ENCODE data around the gene CDH23.

The CDH23 gene

GRCh38 chr10:71483135-71483534, 86.4 kb downstream of the CDH23 start:
- Histone ChIP-seq H3K4me3 (ENCODE audit: low read length) (no peak overlapping the region), H3K36me3 (ENCODE audit: insufficient read depth, low read depth, low read length) (no peaks in the 10 kb centered on the region), H3K9me3 (ENCODE audit: insufficient read depth, low read depth, low read length) (no peaks in the 10 kb centered on the region; the same call in 1 of the 2 replicates), H3K4me1 (ENCODE audit: insufficient read depth, low read length) (no peaks in the 10 kb centered on the region), H3K27ac (ENCODE audit: low read length) (no peak overlapping the region), H3K27me3 (ENCODE audit: insufficient read depth, low read length) (no peaks in the 10 kb centered on the region; the same call in 1 of the 2 replicates), H3K9ac (ENCODE audit: low read depth, low read length) (no peak overlapping the region)

GRCh38 chr10:71483885-71484751, 87.4 kb downstream of the CDH23 start:
- Histone ChIP-seq H3K27ac (ENCODE audit: low read length) (no peak overlapping the region), H3K9ac (ENCODE audit: low read depth, low read length) (no peak overlapping the region), H3K27me3 (ENCODE audit: insufficient read depth, low read length) (no peaks in the 10 kb centered on the region), H3K36me3 (ENCODE audit: insufficient read depth, low read depth, low read length) (no peaks in the 10 kb centered on the region), H3K9me3 (ENCODE audit: insufficient read depth, low read depth, low read length) (peaks cover 7% of the 10 kb centered on the region), H3K4me1 (ENCODE audit: insufficient read depth, low read length) (no peaks in the 10 kb centered on the region), H3K4me3 (ENCODE audit: low read length) (no peak overlapping the region)

- Histone ChIP-seq H3K4me3 (ENCODE audit: low read length) (no peak overlapping the region), H3K27ac (ENCODE audit: low read length) (no peak overlapping the region), H3K4me1 (ENCODE audit: insufficient read depth, low read length) (no peaks in the 10 kb centered on the region), H3K36me3 (ENCODE audit: insufficient read depth, low read depth, low read length) (no peaks in the 10 kb centered on the region), H3K27me3 (ENCODE audit: insufficient read depth, low read length) (0 out of 2 replicates have a peak, but pooled peaks cover 3% of the 10 kb centered on the region), H3K9me3 (ENCODE audit: insufficient read depth, low read depth, low read length) (peaks cover 14% of the 10 kb centered on the region), H3K9ac (ENCODE audit: low read depth, low read length) (no peak overlapping the region)
These were observed 89.9 kb downstream of the CDH23 start for GRCh38 chr10:71486484-71487114.

- Histone ChIP-seq H3K9me3 (ENCODE audit: insufficient read depth, low read depth, low read length) (peaks cover 14% of the 10 kb centered on the region), H3K36me3 (ENCODE audit: insufficient read depth, low read depth, low read length) (no peaks in the 10 kb centered on the region), H3K9ac (ENCODE audit: low read depth, low read length) (no peak overlapping the region), H3K27ac (ENCODE audit: low read length) (no peak overlapping the region), H3K4me1 (ENCODE audit: insufficient read depth, low read length) (no peaks in the 10 kb centered on the region), H3K27me3 (ENCODE audit: insufficient read depth, low read length) (0 out of 2 replicates have a peak, but pooled peaks cover 6% of the 10 kb centered on the region), H3K4me3 (ENCODE audit: low read length) (no peak overlapping the region)
These were observed 91.0 kb downstream of the CDH23 start for GRCh38 chr10:71487726-71488125.

- Histone ChIP-seq H3K4me3 (ENCODE audit: low read length) (no peak overlapping the region), H3K27ac (ENCODE audit: low read length) (no peak overlapping the region), H3K36me3 (ENCODE audit: insufficient read depth, low read depth, low read length) (no peaks in the 10 kb centered on the region), H3K4me1 (ENCODE audit: insufficient read depth, low read length) (no peaks in the 10 kb centered on the region), H3K9ac (ENCODE audit: low read depth, low read length) (no peak overlapping the region), H3K9me3 (ENCODE audit: insufficient read depth, low read depth, low read length) (peaks cover 14% of the 10 kb centered on the region), H3K27me3 (ENCODE audit: insufficient read depth, low read length) (peaks cover 10% of the 10 kb centered on the region; the same call in 1 of the 2 replicates)
These were observed 92.4 kb downstream of the CDH23 start for GRCh38 chr10:71489077-71489476.

GRCh38 chr10:71492872-71493271, 96.2 kb downstream of the CDH23 start:
- no peak overlapping the region for H3K27ac ChIP-seq (ENCODE audit: low read length)
- H3K27me3 ChIP-seq (ENCODE audit: insufficient read depth, low read length): peaks cover 48% of the 10 kb centered on the region
- H3K9ac ChIP-seq (ENCODE audit: low read depth, low read length): no peak overlapping the region
- H3K4me1 ChIP-seq (ENCODE audit: insufficient read depth, low read length): peaks cover 4% of the 10 kb centered on the region; the same call in 1 of the 2 replicates
- no peaks in the 10 kb centered on the region for H3K36me3 ChIP-seq (ENCODE audit: insufficient read depth, low read depth, low read length)
- H3K4me3 ChIP-seq (ENCODE audit: low read length): no peak overlapping the region
- peaks cover 14% of the 10 kb centered on the region for H3K9me3 ChIP-seq (ENCODE audit: insufficient read depth, low read depth, low read length)

- peaks cover 57% of the 10 kb centered on the region for H3K27me3 ChIP-seq (ENCODE audit: insufficient read depth, low read length)
- H3K9me3 ChIP-seq (ENCODE audit: insufficient read depth, low read depth, low read length): peaks cover 11% of the 10 kb centered on the region; the same call in 1 of the 2 replicates
- H3K9ac ChIP-seq (ENCODE audit: low read depth, low read length): no peak overlapping the region
- H3K36me3 ChIP-seq (ENCODE audit: insufficient read depth, low read depth, low read length): no peaks in the 10 kb centered on the region
- H3K27ac ChIP-seq (ENCODE audit: low read length): no peak overlapping the region
- H3K4me3 ChIP-seq (ENCODE audit: low read length): no peak overlapping the region
- peaks cover 4% of the 10 kb centered on the region; the same call in 1 of the 2 replicates for H3K4me1 ChIP-seq (ENCODE audit: insufficient read depth, low read length)
These were observed 97.0 kb downstream of the CDH23 start for GRCh38 chr10:71493741-71494140.

- Histone ChIP-seq H3K27me3 (ENCODE audit: insufficient read depth, low read length) (peaks cover 63% of the 10 kb centered on the region), H3K9me3 (ENCODE audit: insufficient read depth, low read depth, low read length) (peaks cover 3% of the 10 kb centered on the region; the same call in 1 of the 2 replicates), H3K4me1 (ENCODE audit: insufficient read depth, low read length) (peaks cover 4% of the 10 kb centered on the region; the same call in 1 of the 2 replicates), H3K9ac (ENCODE audit: low read depth, low read length) (no peak overlapping the region), H3K4me3 (ENCODE audit: low read length) (no peak overlapping the region), H3K27ac (ENCODE audit: low read length) (no peak overlapping the region), H3K36me3 (ENCODE audit: insufficient read depth, low read depth, low read length) (no peaks in the 10 kb centered on the region)
These were observed 97.8 kb downstream of the CDH23 start for GRCh38 chr10:71494476-71494875.

- Histone ChIP-seq H3K27me3 (ENCODE audit: insufficient read depth, low read length) (peaks cover 63% of the 10 kb centered on the region), H3K4me3 (ENCODE audit: low read length) (no peak overlapping the region), H3K4me1 (ENCODE audit: insufficient read depth, low read length) (peaks cover 4% of the 10 kb centered on the region; the same call in 1 of the 2 replicates), H3K27ac (ENCODE audit: low read length) (no peak overlapping the region), H3K9ac (ENCODE audit: low read depth, low read length) (no peak overlapping the region), H3K36me3 (ENCODE audit: insufficient read depth, low read depth, low read length) (no peaks in the 10 kb centered on the region), H3K9me3 (ENCODE audit: insufficient read depth, low read depth, low read length) (no peaks in the 10 kb centered on the region)
These were observed 98.3 kb downstream of the CDH23 start for GRCh38 chr10:71494980-71495381.

- Histone ChIP-seq H3K4me1 (ENCODE audit: insufficient read depth, low read length) (peaks cover 4% of the 10 kb centered on the region; the same call in 1 of the 2 replicates), H3K4me3 (ENCODE audit: low read length) (no peak overlapping the region), H3K9me3 (ENCODE audit: insufficient read depth, low read depth, low read length) (no peaks in the 10 kb centered on the region), H3K27ac (ENCODE audit: low read length) (no peak overlapping the region), H3K36me3 (ENCODE audit: insufficient read depth, low read depth, low read length) (no peaks in the 10 kb centered on the region), H3K27me3 (ENCODE audit: insufficient read depth, low read length) (peaks cover 58% of the 10 kb centered on the region), H3K9ac (ENCODE audit: low read depth, low read length) (no peak overlapping the region)
These were observed 100.4 kb downstream of the CDH23 start for GRCh38 chr10:71496927-71497762.

GRCh38 chr10:71497763-71498326, 101.1 kb downstream of the CDH23 start:
- no peak overlapping the region for H3K4me3 ChIP-seq (ENCODE audit: low read length)
- no peak overlapping the region for H3K9ac ChIP-seq (ENCODE audit: low read depth, low read length)
- H3K36me3 ChIP-seq (ENCODE audit: insufficient read depth, low read depth, low read length): no peaks in the 10 kb centered on the region
- peaks cover 58% of the 10 kb centered on the region for H3K27me3 ChIP-seq (ENCODE audit: insufficient read depth, low read length)
- H3K9me3 ChIP-seq (ENCODE audit: insufficient read depth, low read depth, low read length): no peaks in the 10 kb centered on the region
- no peak overlapping the region for H3K27ac ChIP-seq (ENCODE audit: low read length)
- peaks cover 4% of the 10 kb centered on the region; the same call in 1 of the 2 replicates for H3K4me1 ChIP-seq (ENCODE audit: insufficient read depth, low read length)

All from iPS-20b (cell line).